Duodenal mucosa (tissue), 2 donors: ENCODE measurements around the gene RPL9.
A peak's percentile ranks its signal among the peaks of the same experiment; 100 is the strongest.
"Not testable (repeated sequence)": the region's sequence is repeated elsewhere in the genome, so short reads cannot be mapped to it uniquely, and the experiment has no call there.

Source experiments
- H3K27ac ChIP-seq: one replicate; pipeline ENCODE4 v1.7.0; 2013; ENCODE audit warnings: low read depth, low read length
- H3K27me3 ChIP-seq, 2 donors: one replicate each; pipeline ENCODE4 v1.7.0; 2013; ENCODE audit warnings: low read length in 2 of 2, control low read depth in 1 of 2; ENCODE audit not compliant: insufficient read depth in 2 of 2, control insufficient read depth in 1 of 2
- H3K36me3 ChIP-seq, 2 donors: one replicate each; pipeline ENCODE4 v1.7.0; 2013; ENCODE audit warnings: low read length in 2 of 2, control low read depth in 1 of 2; ENCODE audit not compliant: insufficient read depth in 2 of 2, control insufficient read depth in 1 of 2
- H3K4me1 ChIP-seq, 2 donors: one replicate each; pipeline ENCODE4 v1.7.0; 2013; ENCODE audit warnings: low read length in 2 of 2, control low read depth in 1 of 2; ENCODE audit not compliant: insufficient read depth in 2 of 2, control insufficient read depth in 1 of 2
- H3K4me3 ChIP-seq, 2 donors: one replicate each; pipeline ENCODE4 v1.7.0; 2013; ENCODE audit warnings: low read length in 2 of 2, low read depth in 1 of 2
- H3K9ac ChIP-seq, 2 donors: one replicate each; pipeline ENCODE4 v1.7.0; 2013; ENCODE audit warnings: low read length in 2 of 2, low read depth in 1 of 2
- H3K9me3 ChIP-seq, 2 donors: one replicate each; pipeline ENCODE4 v1.7.0; 2013; ENCODE audit warnings: low read length in 2 of 2, control low read depth in 1 of 2; ENCODE audit not compliant: control insufficient read depth in 1 of 2

RPL9 gene

GRCh38 chr4:39458505-39459300 lies at the start of gene RPL9, which contains the start of gene LIAS:
RPL9 (minus strand) TSS chr4:39458922; CDS start chr4:39458439, 483 bp downstream.
LIAS (plus strand) TSS chr4:39459056; CDS start chr4:39459118, 62 bp downstream.
- peak within 1 kb of the TSS; percentile 91 to 99 for H3K9ac ChIP-seq
- H3K36me3 ChIP-seq = peaks cover 30 to 48% of the 10 kb centered on the region in 2 donors
- H3K27me3 ChIP-seq = no peaks in the 10 kb centered on the region
- H3K9me3 ChIP-seq = no peaks in the 10 kb centered on the region
- H3K4me3 ChIP-seq = peak within 1 kb of the TSS; percentile 79 to 85
- H3K4me1 ChIP-seq = peaks cover 19 to 23% of the 10 kb centered on the region in 2 donors
- peak within 1 kb of the TSS; percentile 96 for H3K27ac ChIP-seq

GRCh38 chr4:39505581-39505980 lies 46.9 kb upstream of the RPL9 start:
- Histone ChIP-seq H3K4me1 (no peaks in the 10 kb centered on the region), H3K9me3 (no peaks in the 10 kb centered on the region), H3K36me3 (peaks cover 50 to 87% of the 10 kb centered on the region in 2 donors), H3K27me3 (no peaks in the 10 kb centered on the region), H3K27ac (no peak overlapping the region), H3K9ac (no peak overlapping the region), H3K4me3 (no peak overlapping the region)

- H3K27ac ChIP-seq = no peak overlapping the region
- peaks cover 40 to 84% of the 10 kb centered on the region in 2 donors for H3K36me3 ChIP-seq
- no peak overlapping the region for H3K4me3 ChIP-seq
- no peaks in the 10 kb centered on the region for H3K9me3 ChIP-seq
- no peak overlapping the region for H3K9ac ChIP-seq
- no peaks in the 10 kb centered on the region for H3K4me1 ChIP-seq
- H3K27me3 ChIP-seq = no peaks in the 10 kb centered on the region
Measured at GRCh38 chr4:39504538-39504937, 45.8 kb upstream of the RPL9 start.

DNA sequence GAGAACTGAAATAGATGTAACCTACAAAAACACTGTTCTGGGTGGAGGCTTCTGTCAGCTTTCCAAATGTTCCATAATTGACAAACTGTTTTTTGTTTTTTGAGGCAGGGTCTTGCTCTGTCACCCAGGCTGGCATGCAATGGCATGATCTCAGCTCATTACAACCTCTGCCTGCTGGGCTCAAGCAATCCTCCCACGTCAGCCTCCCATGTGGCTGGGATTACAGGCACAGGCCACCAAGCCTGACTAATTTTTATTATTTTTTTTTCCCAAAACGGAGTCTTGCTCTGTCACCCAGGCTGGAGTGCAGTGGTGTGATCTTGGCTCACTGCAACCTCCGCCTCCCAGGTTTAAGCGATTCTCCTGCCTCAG lies 43.9 kb upstream of the RPL9 start:
- H3K27ac ChIP-seq = not testable (repeated sequence)
- H3K36me3 ChIP-seq = peaks cover 37 to 74% of the 10 kb centered on the region in 2 donors

DNA sequence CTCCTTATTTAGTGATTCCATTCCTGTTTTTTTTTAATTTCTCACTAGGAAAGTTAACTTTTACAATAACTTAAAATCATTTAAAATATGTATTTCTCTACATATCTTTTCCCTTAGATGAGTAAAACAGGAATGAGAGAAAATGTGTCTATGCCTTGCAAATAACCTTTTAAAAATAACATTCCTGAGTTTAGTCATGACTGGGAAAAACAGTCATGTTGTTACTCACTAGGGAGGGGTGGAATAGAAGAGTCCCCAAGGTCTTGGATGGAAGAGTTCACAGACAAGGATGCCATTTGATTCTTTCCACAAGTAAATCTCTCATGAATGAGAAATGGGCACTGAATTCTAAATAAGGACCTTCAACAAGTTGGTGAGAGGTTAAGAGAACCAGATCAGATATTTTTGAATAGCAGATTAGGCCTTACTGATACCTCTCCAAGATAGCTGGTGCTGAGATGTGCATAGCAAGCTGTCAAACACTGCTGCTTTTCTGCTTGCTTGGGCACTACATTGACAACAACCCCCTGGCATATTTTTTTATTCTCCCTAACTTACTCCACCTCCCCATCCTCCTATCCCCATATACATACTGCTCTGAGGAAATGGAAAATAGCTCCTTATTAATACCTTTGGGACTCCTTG lies 43.4 kb upstream of the RPL9 start:
- H3K9ac ChIP-seq = no peak overlapping the region
- H3K4me3 ChIP-seq = no peak overlapping the region
- no peaks in the 10 kb centered on the region for H3K9me3 ChIP-seq
- H3K36me3 ChIP-seq = peaks cover 37 to 69% of the 10 kb centered on the region in 2 donors
- H3K27me3 ChIP-seq = no peaks in the 10 kb centered on the region
- H3K27ac ChIP-seq = no peak overlapping the region
- no peaks in the 10 kb centered on the region for H3K4me1 ChIP-seq

More for the DNA sequence above, 43.9 kb upstream of the RPL9 start:
- H3K9me3 ChIP-seq, H3K9ac ChIP-seq, H3K27me3 ChIP-seq, H3K4me3 ChIP-seq, H3K4me1 ChIP-seq: not testable (repeated sequence)

DNA sequence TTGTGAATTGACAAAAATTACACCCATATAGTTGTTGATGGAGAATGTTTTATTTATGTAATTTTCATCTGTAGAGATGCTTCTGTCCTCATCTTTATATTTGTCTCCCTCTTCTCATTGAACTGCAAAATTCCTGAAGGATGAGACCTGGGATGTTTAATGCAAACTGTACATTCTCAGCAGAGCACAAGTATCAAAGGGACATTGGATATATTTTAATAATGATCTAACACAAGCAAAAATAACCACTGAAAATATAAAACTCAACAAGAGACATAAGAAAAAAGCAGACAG lies 40.0 kb upstream of the RPL9 start:
- no peak overlapping the region for H3K27ac ChIP-seq
- H3K9ac ChIP-seq = no peak overlapping the region
- H3K27me3 ChIP-seq = no peaks in the 10 kb centered on the region
- H3K4me3 ChIP-seq = no peak overlapping the region
- no peaks in the 10 kb centered on the region for H3K9me3 ChIP-seq
- peaks cover 19 to 38% of the 10 kb centered on the region in 2 donors for H3K36me3 ChIP-seq
- no peaks in the 10 kb centered on the region for H3K4me1 ChIP-seq

DNA sequence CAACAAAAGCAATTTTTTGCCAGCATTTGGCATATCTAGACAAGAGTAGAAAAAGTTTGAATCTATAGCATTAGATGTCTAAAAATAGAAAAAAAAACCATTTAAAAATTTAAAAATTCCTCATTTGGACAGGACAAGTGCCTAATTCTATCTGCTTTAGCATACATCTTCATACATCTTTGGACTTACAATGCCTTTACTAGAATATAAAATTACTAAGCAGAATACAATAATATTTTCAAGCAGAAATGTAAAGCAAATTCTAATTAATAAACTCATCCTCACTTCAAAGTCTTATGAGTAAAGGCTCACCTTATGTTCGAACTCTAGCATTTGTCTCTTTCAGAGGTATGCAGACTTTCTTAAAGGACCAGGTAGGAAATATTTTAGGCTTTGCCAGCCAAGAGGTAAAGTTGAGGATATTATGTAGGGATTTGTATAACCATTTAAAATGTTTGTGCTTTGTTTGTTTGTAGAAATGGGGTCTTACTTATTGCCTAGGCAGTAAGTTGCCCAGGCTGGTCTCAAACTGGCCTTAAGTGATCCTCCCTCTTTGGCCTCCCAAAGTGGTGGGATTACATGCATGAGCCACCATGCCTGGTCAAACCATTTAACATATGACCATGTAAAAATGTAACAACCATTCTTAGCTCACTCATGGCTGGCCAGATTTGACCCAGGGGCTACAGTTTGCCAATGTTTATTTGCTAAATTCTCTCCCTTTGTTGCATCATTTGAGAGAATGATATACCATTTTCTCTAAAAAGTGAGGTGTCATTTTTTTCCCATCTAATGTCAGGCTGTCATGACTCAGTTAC lies 39.4 kb upstream of the RPL9 start:
- Histone ChIP-seq H3K4me1 (no peaks in the 10 kb centered on the region), H3K27ac (no peak overlapping the region), H3K36me3 (peaks cover 14 to 33% of the 10 kb centered on the region in 2 donors), H3K27me3 (no peaks in the 10 kb centered on the region), H3K9me3 (no peaks in the 10 kb centered on the region), H3K9ac (no peak overlapping the region), H3K4me3 (no peak overlapping the region)

GRCh38 chr4:39495446-39496213 lies 36.9 kb upstream of the RPL9 start:
- Histone ChIP-seq H3K27me3 (no peaks in the 10 kb centered on the region), H3K9ac (no peak overlapping the region), H3K36me3 (peaks cover 6 to 15% of the 10 kb centered on the region in 2 donors), H3K4me3 (no peak overlapping the region), H3K9me3 (no peaks in the 10 kb centered on the region), H3K27ac (no peak overlapping the region), H3K4me1 (no peaks in the 10 kb centered on the region)

GRCh38 chr4:39494354-39494753 lies 35.6 kb upstream of the RPL9 start:
- Histone ChIP-seq H3K27ac (no peak overlapping the region), H3K27me3 (no peaks in the 10 kb centered on the region), H3K4me3 (no peak overlapping the region), H3K36me3 (peaks cover 6 to 8% of the 10 kb centered on the region in 2 donors), H3K9me3 (no peaks in the 10 kb centered on the region), H3K4me1 (no peaks in the 10 kb centered on the region), H3K9ac (no peak overlapping the region)
